GM12878 (cell line): ENCODE data around the gene NOD2.

ENCODE experiments used
- CTCF ChIP-seq, 3 experiments: IDR thresholded peaks in 2 of 3; conservative IDR thresholded peaks in 1 of 3; 2 replicates each; pipeline ENCODE4 v1.5.1; 2011; ENCODE audit warnings: low read depth in 3 of 3, low read length in 3 of 3, mild to moderate bottlenecking in 3 of 3, control low read depth in 2 of 3, moderate library complexity in 2 of 3, inconsistent platforms in 1 of 3, mixed read lengths in 1 of 3; ENCODE audit not compliant: control insufficient read depth in 2 of 3, insufficient read depth in 1 of 3; ENCODE audit errors: extremely low read depth in 1 of 3
- FOXK2 ChIP-seq: fragments of 450-650 bp; IDR thresholded peaks from 2 replicates; pipeline ENCODE4 v1.6.1; 2017; ENCODE audit warnings: mild to moderate bottlenecking, moderate library complexity
- JUND ChIP-seq: IDR thresholded peaks from 2 replicates; pipeline ENCODE4 v1.6.1; 2012; ENCODE audit warnings: low read depth, mild to moderate bottlenecking, low read length, improper control_type of control experiment, moderate library complexity
- POLR2A ChIP-seq: IDR thresholded peaks from 2 replicates; pipeline ENCODE4 v1.6.1; 2011; ENCODE audit warnings: low read depth, mild to moderate bottlenecking, low read length
- SREBF2 ChIP-seq: IDR thresholded peaks from 2 replicates; pipeline ENCODE4 v1.6.1; 2012; ENCODE audit warnings: mild to moderate bottlenecking, low read length

- TF ChIP-seq CTCF (IDR thresholded peaks at IDR 0.05 in 2 of 3, conservative IDR thresholded peaks at IDR 0.05 in 1 of 3; ENCODE audit: control insufficient read depth in 2 of 3, extremely low read depth in 1 of 3, insufficient read depth in 1 of 3, low read depth in 3 of 3, low read length in 3 of 3) (no peak), POLR2A (no peak), FOXK2 (no peak), JUND (no peak), SREBF2 (no peak)
These were observed 19.1 kb downstream of the NOD2 start for GRCh38 chr16:50712560-50712898.
